ENCODE data around the gene CSRNP3. TPM values are rescaled to one million over a fixed set of nuclear protein-coding genes. Genes with fewer than 3 reads are reported as not detected.

CSRNP3 gene
- total RNA-seq, 4 donors from 2014 or later: 1.0 to 44.1 (median 4.3) TPM

GRCh38 chr2:165686800-165687199, 217.3 kb downstream of the CSRNP3 start:
- TF ChIP-seq POLR2A (IDR thresholded peaks at IDR 0.05) (no peak), CTCF (IDR thresholded peaks at IDR 0.05) (no peak)
- intact Hi-C loops (cut with DNase I; ENCODE audit: low total_unique reads): no loop called here
- Histone ChIP-seq H3K4me1 (no peaks in the 10 kb centered on the region), H3K4me3 (no peak overlapping the region), H3K27ac (no peak overlapping the region), H3K36me3 (no peaks in the 10 kb centered on the region), H3K27me3 (no peaks in the 10 kb centered on the region), H3K9me3 (no peaks in the 10 kb centered on the region)
- DNase-seq: no peak

- no peaks in the 10 kb centered on the region for H3K4me1 ChIP-seq
- no peaks in the 10 kb centered on the region for H3K36me3 ChIP-seq
- intact Hi-C loops (cut with DNase I; ENCODE audit: low total_unique reads): no loop called here
- no peak overlapping the region for H3K27ac ChIP-seq
- no peak for TF ChIP-seq POLR2A (IDR thresholded peaks at IDR 0.05)
- TF ChIP-seq CTCF (IDR thresholded peaks at IDR 0.05): no peak
- no peak overlapping the region for H3K4me3 ChIP-seq
- no peak for DNase-seq
- no peaks in the 10 kb centered on the region for H3K9me3 ChIP-seq
- H3K27me3 ChIP-seq: no peaks in the 10 kb centered on the region
Measured at GRCh38 chr2:165687426-165688002, 218.0 kb downstream of the CSRNP3 start.

GRCh38 chr2:165691615-165692014, 222.1 kb downstream of the CSRNP3 start:
- peak; percentile 43 to 59 for DNase-seq
- H3K27ac ChIP-seq: peak overlapping the region in 1 of 2 donors; percentile 40
- TF ChIP-seq CTCF (IDR thresholded peaks at IDR 0.05): no peak
- TF ChIP-seq POLR2A (IDR thresholded peaks at IDR 0.05): no peak
- no peaks in the 10 kb centered on the region for H3K9me3 ChIP-seq
- H3K4me3 ChIP-seq: no peak overlapping the region
- H3K4me1 ChIP-seq: no peaks in the 10 kb centered on the region
- no peaks in the 10 kb centered on the region for H3K27me3 ChIP-seq
- H3K36me3 ChIP-seq: no peaks in the 10 kb centered on the region
- intact Hi-C loops (cut with DNase I; ENCODE audit: low total_unique reads): no loop called here

GRCh38 chr2:165692906-165693305, 223.4 kb downstream of the CSRNP3 start:
- DNase-seq: no peak
- H3K27me3 ChIP-seq: no peaks in the 10 kb centered on the region
- no peaks in the 10 kb centered on the region for H3K4me1 ChIP-seq
- intact Hi-C loops (cut with DNase I; ENCODE audit: low total_unique reads): no loop called here
- H3K9me3 ChIP-seq: no peaks in the 10 kb centered on the region
- no peak for TF ChIP-seq CTCF (IDR thresholded peaks at IDR 0.05)
- TF ChIP-seq POLR2A (IDR thresholded peaks at IDR 0.05): no peak
- no peak overlapping the region for H3K27ac ChIP-seq
- no peak overlapping the region for H3K4me3 ChIP-seq
- H3K36me3 ChIP-seq: no peaks in the 10 kb centered on the region

- H3K4me3 ChIP-seq: no peak overlapping the region
- H3K4me1 ChIP-seq: no peaks in the 10 kb centered on the region
Measured at GRCh38 chr2:165693838-165694237, 224.3 kb downstream of the CSRNP3 start.

More at GRCh38 chr2:165693838-165694237, 224.3 kb downstream of the CSRNP3 start:
- no peak overlapping the region for H3K27ac ChIP-seq
- H3K27me3 ChIP-seq: no peaks in the 10 kb centered on the region
- H3K9me3 ChIP-seq: no peaks in the 10 kb centered on the region
- TF ChIP-seq CTCF (IDR thresholded peaks at IDR 0.05) (no peak), POLR2A (IDR thresholded peaks at IDR 0.05) (no peak)
- no peaks in the 10 kb centered on the region for H3K36me3 ChIP-seq
- intact Hi-C loops (cut with DNase I; ENCODE audit: low total_unique reads): no loop called here
- DNase-seq: no peak

Measured in uterus (tissue), 4 donors.